SW480 (cell line): ENCODE data around the gene AZI2.

Experiments
- DNase-seq: peaks from one replicate; pipeline ENCODE4 v3.0.0-alpha.2; 2016; ENCODE audit warnings: low spot score

AZI2 gene

GRCh38 chr3:28301688-28302087 lies 46.9 kb downstream of the AZI2 start:
- no peak for DNase-seq

DNA sequence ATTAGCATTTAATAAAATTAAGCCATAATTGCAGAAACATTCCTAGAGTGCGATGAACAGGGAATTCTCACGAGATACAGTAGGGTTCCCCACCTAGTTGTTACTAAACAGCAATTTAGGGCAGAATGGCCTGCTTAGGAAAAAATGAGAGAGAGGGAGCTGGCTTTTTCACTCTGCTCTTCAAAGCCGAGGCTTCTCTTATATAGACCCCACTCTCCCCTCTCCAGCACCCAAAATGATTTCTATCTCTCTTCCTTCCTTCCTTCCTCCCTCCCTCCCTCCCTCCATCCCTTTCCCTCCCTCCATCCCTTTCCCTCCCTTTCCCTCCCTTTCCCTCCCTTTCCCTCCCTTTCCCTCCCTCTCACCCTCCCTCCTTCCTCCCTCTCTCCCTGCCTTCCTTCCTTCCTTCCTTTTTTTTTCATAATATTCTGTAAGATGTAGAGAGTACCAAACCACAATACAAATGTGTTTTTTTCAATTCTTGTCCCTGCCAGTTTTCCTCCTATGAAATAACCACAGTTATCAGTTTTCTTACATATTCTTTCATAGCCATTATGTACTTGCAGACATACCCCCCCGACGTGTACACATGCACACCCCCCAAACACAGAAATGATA lies 48.2 kb downstream of the AZI2 start:
- no peak for DNase-seq

- DNase-seq: no peak
Observed at GRCh38 chr3:28299705-28300104, 48.9 kb downstream of the AZI2 start.

- no peak for DNase-seq
Observed at GRCh38 chr3:28295898-28296490, 52.6 kb downstream of the AZI2 start.

GRCh38 chr3:28294667-28295413 lies 53.8 kb downstream of the AZI2 start:
- DNase-seq: no peak

GRCh38 chr3:28292622-28293021 lies 56.0 kb downstream of the AZI2 start:
- DNase-seq: no peak

GRCh38 chr3:28291577-28291976 lies 57.0 kb downstream of the AZI2 start:
- DNase-seq: no peak

GRCh38 chr3:28290863-28291300 lies 57.7 kb downstream of the AZI2 start:
- no peak for DNase-seq

DNA sequence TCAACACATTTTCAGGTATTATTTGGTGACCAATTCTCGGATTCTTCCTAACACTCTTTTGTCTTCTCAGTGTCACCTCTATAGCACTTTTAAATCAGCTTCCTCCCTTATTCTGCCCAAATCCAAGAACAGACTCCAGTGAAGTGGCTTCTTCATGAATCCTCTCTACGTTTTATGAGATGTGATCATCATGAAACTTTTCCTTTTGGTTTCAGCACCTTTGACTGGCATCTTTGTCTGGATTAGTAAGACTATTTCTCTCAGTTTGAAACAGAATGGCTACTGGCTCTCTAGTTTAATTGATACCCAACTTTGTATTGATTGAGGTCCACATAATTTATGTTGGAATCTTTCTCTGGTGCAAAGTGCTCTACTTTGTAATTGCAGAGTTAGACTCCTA lies 61.6 kb downstream of the AZI2 start:
- DNase-seq: no peak

GRCh38 chr3:28286595-28286994 lies 62.0 kb downstream of the AZI2 start:
- DNase-seq: peak; percentile 39

GRCh38 chr3:28280781-28281180 lies 67.8 kb downstream of the AZI2 start:
- no peak for DNase-seq

DNA sequence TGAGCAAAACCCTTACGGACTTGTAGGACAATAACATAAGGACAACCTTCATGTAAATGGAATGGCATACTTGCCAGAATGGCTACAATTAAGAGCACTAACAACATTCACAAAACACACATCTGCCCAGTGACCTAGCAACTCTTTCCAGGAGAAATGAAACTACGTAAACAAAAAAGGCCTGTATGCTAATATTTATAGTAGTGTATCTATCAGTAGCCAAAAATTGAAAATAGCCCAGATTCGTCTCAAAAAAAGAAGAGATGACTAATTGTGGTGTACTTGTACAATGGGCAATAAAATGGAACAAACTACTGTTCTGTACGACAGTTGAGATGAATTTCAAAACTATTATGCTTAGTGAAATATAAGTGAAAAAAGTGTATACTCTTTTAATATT lies 68.9 kb downstream of the AZI2 start:
- no peak for DNase-seq

DNA sequence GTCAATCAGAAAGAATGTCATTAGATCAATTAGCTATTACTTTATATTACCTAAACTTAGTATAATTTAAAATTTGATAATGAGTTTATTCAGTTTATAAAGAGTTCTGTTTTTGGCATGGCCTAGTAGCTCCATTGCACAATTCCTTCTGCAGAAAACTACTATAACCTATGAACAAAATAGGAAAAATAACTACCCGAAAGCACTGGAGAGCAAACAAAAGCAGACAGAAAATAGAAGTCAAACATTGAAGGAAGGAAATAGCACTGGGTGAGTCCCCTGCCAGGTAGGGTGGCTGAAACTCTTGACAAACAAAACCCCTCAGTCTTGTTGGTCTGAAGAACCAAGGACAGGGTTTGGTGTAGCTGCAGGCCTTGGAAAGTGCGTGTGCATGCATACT lies 69.7 kb downstream of the AZI2 start:
- no peak for DNase-seq

GRCh38 chr3:28273837-28274236 lies 74.8 kb downstream of the AZI2 start:
- DNase-seq: no peak
